OCI-LY1 (cell line): Measurements from ENCODE around the gene MMP21.

Experiments used
- H2AFZ ChIP-seq: fragments of 200-600 bp; sonication (generic), shearing (Covaris generic); 2 replicates; pipeline ENCODE4 v1.6.0; 2014; ENCODE audit warnings: antibody characterized with exemption, mild to moderate bottlenecking, low read length
- H3F3A ChIP-seq: fragments of 200-600 bp; sonication (generic), shearing (Covaris generic); 2 replicates; pipeline ENCODE4 v1.6.0; 2014; ENCODE audit warnings: mild to moderate bottlenecking, antibody characterized with exemption, low read length, moderate library complexity; ENCODE audit not compliant: insufficient read depth
- H3K27ac ChIP-seq: fragments of 200-600 bp; sonication (generic); 2 replicates; pipeline ENCODE4 v1.5.1; 2014; ENCODE audit warnings: low read length, mixed run types, mild to moderate bottlenecking, low read depth; ENCODE audit not compliant: poor library complexity, severe bottlenecking
- H3K27me3 ChIP-seq: fragments of 200-600 bp; sonication (generic); 2 replicates; pipeline ENCODE4 v1.6.0; 2014; ENCODE audit warnings: antibody characterized with exemption, mild to moderate bottlenecking, low read length, moderate library complexity; ENCODE audit not compliant: insufficient read depth
- H3K36me3 ChIP-seq: fragments of 200-600 bp; sonication (generic); 2 replicates; pipeline ENCODE4 v1.6.1; 2014; ENCODE audit warnings: mild to moderate bottlenecking, antibody characterized with exemption, low read length, moderate library complexity, mixed read lengths; ENCODE audit not compliant: insufficient read depth
- H3K4me1 ChIP-seq: fragments of 200-600 bp; sonication (generic); 2 replicates; pipeline ENCODE4 v1.5.1; 2014; ENCODE audit warnings: mild to moderate bottlenecking, low read length, moderate library complexity; ENCODE audit not compliant: insufficient read depth, severe bottlenecking
- H3K4me2 ChIP-seq: fragments of 200-600 bp; sonication (generic), shearing (Covaris generic); 2 replicates; pipeline ENCODE4 v1.6.1; 2014; ENCODE audit warnings: low read length
- H3K4me3 ChIP-seq: fragments of 200-600 bp; sonication (generic); 2 replicates; pipeline ENCODE4 v1.5.1; 2014; ENCODE audit warnings: low read length, low read depth, mild to moderate bottlenecking, mixed read lengths; ENCODE audit not compliant: poor library complexity, severe bottlenecking
- H3K79me2 ChIP-seq: fragments of 200-600 bp; shearing (Covaris generic); 2 replicates; pipeline ENCODE4 v1.6.1; 2016; ENCODE audit warnings: mixed run types, low read length, mixed read lengths; ENCODE audit not compliant: insufficient read depth
- H3K9ac ChIP-seq: fragments of 200-600 bp; sonication (generic), shearing (Covaris generic); 2 replicates; pipeline ENCODE4 v1.6.1; 2014; ENCODE audit warnings: mild to moderate bottlenecking, low read length, mixed read lengths
- H3K9me2 ChIP-seq: fragments of 200-600 bp; sonication (generic), shearing (Covaris generic); 2 replicates; pipeline ENCODE4 v1.6.1; 2014; ENCODE audit warnings: low read depth, mild to moderate bottlenecking, low read length, mixed read lengths
- H3K9me3 ChIP-seq: fragments of 200-600 bp; shearing (Covaris generic); 2 replicates; pipeline ENCODE4 v1.6.1; 2014; ENCODE audit warnings: low read length, mixed read lengths
- H4K20me1 ChIP-seq: fragments of 200-600 bp; sonication (generic), shearing (Covaris generic); 2 replicates; pipeline ENCODE4 v1.6.0; 2016; ENCODE audit warnings: mild to moderate bottlenecking, low read length; ENCODE audit not compliant: insufficient read depth
- CTCF ChIP-seq: fragments of 200-600 bp; sonication (generic), shearing (Covaris generic); IDR thresholded peaks from 2 replicates; pipeline ENCODE4 v1.5.1; 2017; ENCODE audit warnings: mild to moderate bottlenecking, antibody characterized with exemption, low read length, moderate library complexity, mixed read lengths
- EZH2 ChIP-seq: fragments of 200-600 bp; sonication (generic), shearing (Covaris generic); IDR thresholded peaks from 2 replicates; pipeline ENCODE4 v1.8.0; 2017; ENCODE audit warnings: borderline replicate concordance, mixed run types, mild to moderate bottlenecking, antibody characterized with exemption, low read length, moderate library complexity, mixed read lengths

MMP21 gene

GRCh38 chr10:125772112-125772863, 3.3 kb downstream of the MMP21 start:
- H3K9me2 ChIP-seq, result no peaks in the 10 kb centered on the region
- H3K4me2 ChIP-seq, result no peak overlapping the region
- no peak overlapping the region for H3K27ac ChIP-seq
- H3F3A ChIP-seq, result no peaks in the 10 kb centered on the region
- no peaks in the 10 kb centered on the region for H3K4me1 ChIP-seq
- H3K27me3 ChIP-seq, result no peaks in the 10 kb centered on the region
- H3K79me2 ChIP-seq, result no peaks in the 10 kb centered on the region
- TF ChIP-seq CTCF (no peak), EZH2 (no peak)
- no peak overlapping the region for H2AFZ ChIP-seq
- H3K9ac ChIP-seq, result no peak overlapping the region
- H3K36me3 ChIP-seq, result no peaks in the 10 kb centered on the region
- H4K20me1 ChIP-seq, result no peaks in the 10 kb centered on the region
- no peak overlapping the region for H3K4me3 ChIP-seq
- no peaks in the 10 kb centered on the region for H3K9me3 ChIP-seq

- Histone ChIP-seq H4K20me1 (no peaks in the 10 kb centered on the region), H3K4me1 (no peaks in the 10 kb centered on the region), H3K27ac (no peak overlapping the region), H3K4me3 (no peak overlapping the region), H3K9me2 (no peaks in the 10 kb centered on the region), H3K79me2 (no peaks in the 10 kb centered on the region), H3K9ac (no peak overlapping the region), H2AFZ (no peak overlapping the region), H3F3A (no peaks in the 10 kb centered on the region), H3K9me3 (no peaks in the 10 kb centered on the region), H3K36me3 (peaks cover 4% of the 10 kb centered on the region), H3K27me3 (no peaks in the 10 kb centered on the region), H3K4me2 (no peak overlapping the region)
- no peak for TF ChIP-seq CTCF
- no peak for TF ChIP-seq EZH2
These were observed 4.8 kb downstream of the MMP21 start for GRCh38 chr10:125770844-125771243.

- no peaks in the 10 kb centered on the region for H4K20me1 ChIP-seq
- no peak overlapping the region for H3K9ac ChIP-seq
- H3K4me2 ChIP-seq, result no peak overlapping the region
- H2AFZ ChIP-seq, result no peak overlapping the region
- TF ChIP-seq EZH2, result no peak
- no peak for TF ChIP-seq CTCF
- H3K27ac ChIP-seq, result no peak overlapping the region
- no peak overlapping the region for H3K4me3 ChIP-seq
- no peaks in the 10 kb centered on the region for H3K9me2 ChIP-seq
- H3K36me3 ChIP-seq, result peaks cover 21% of the 10 kb centered on the region
- H3F3A ChIP-seq, result no peaks in the 10 kb centered on the region
- no peaks in the 10 kb centered on the region for H3K4me1 ChIP-seq
- no peaks in the 10 kb centered on the region for H3K27me3 ChIP-seq
- H3K9me3 ChIP-seq, result no peaks in the 10 kb centered on the region
- H3K79me2 ChIP-seq, result no peaks in the 10 kb centered on the region
These were observed 6.4 kb downstream of the MMP21 start for GRCh38 chr10:125769175-125769574.
